Measurements from ENCODE around the gene OR4A16.

Gene OR4A16, protein sequence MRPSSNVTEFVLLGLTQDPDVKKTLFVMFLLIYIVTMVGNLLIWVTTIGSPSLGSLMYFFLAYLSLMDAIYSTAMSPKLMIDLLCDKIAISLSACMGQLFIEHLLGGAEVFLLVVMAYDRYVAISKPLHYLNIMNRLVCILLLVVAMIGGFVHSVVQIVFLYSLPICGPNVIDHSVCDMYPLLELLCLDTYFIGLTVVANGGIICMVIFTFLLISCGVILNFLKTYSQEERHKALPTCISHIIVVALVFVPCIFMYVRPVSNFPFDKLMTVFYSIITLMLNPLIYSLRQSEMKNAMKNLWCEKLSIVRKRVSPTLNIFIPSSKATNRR

GRCh38 chr11:55342901-55343300 lies at the start of gene OR4A16:
Gene OR4A16 (plus strand): TSS chr11:55343201. CDS start chr11:55343201, 0 bp downstream.
- DNase-seq (ENCODE audit: low read depth) = no peak

DNA sequence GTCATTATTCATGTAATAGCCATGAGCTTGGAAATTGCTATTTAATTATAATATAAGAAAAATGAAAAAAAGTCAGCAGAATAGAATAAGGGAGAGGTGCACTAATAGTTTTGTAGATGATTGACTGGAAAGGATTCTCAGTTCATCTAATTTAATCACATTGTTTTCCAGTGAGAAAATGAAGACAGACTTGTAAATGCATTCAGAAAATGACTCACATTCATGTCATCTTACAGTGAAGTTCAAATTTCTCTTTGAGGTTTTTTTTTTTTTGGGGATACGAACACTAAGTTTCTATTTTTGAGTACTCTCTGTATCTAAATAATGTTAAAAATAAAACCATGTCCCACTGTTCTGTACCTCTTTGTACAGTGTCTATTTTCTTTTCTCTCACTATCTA lies 18.5 kb upstream of the OR4A16 start:
- no peak for DNase-seq (ENCODE audit: low read depth)

GRCh38 chr11:55345306-55345705 lies 2.3 kb downstream of the OR4A16 start:
- no peak for DNase-seq (ENCODE audit: low read depth)

GRCh38 chr11:55349032-55349431 lies 6.0 kb downstream of the OR4A16 start:
- no peak for DNase-seq (ENCODE audit: low read depth)

DNA sequence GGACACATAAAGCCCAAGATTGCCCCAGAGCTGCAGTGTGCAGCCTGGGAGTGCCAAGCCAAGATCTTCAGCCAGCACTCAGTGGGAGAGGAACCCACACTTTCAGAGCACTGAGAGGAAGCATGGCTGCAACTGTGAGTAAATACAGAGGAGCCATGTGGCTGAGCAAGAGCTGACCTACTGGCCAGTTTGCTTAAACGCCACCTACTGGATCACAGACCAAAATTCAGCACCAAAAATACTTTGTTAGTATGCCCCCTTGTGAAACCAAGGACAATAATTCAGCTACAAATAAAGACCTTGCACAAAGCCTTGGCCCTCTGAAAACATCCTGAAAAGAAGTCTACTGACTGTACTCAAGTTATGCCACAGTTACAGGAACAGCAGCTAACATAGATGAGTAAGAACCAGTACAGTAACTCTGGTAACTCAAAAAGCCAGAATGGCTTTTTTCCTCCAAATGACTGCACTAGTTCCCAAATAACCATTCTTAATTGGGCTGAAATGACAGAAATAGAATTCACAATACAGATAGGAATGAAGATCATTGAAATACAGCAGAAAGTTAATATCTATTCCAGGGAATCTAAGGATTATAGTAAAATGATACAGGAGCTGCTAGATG lies 14.7 kb downstream of the OR4A16 start:
- DNase-seq (ENCODE audit: low read depth) = no peak

GRCh38 chr11:55367674-55368073 lies 24.7 kb downstream of the OR4A16 start, which contains the start of gene OR4A15:
Gene OR4A15 (plus strand): TSS chr11:55367974. CDS start chr11:55367974, 0 bp downstream.
- no peak for DNase-seq (ENCODE audit: low read depth)
